ENCODE results near the gene CACYBP. TPM values are rescaled to one million over a fixed set of nuclear protein-coding genes. Genes with fewer than 3 reads are reported as not detected.

The CACYBP gene
- total RNA-seq, 1 donor from 2014 or later: 27.8 TPM

Other genes with a start within 250 kb of the CACYBP start
- gene MRPS14, start 23.5 kb downstream of the CACYBP start, total RNA-seq: 20.4 TPM
- gene TNN, start 67.9 kb downstream of the CACYBP start, total RNA-seq: 0.58 TPM
- gene KIAA0040, start 192.8 kb downstream of the CACYBP start, total RNA-seq: 5.9 TPM